HCT116 (cell line): Measurements from ENCODE around the gene TPI1.

ENCODE experiments used
- EGR1 ChIP-seq: IDR thresholded peaks from 2 replicates; pipeline ENCODE4 v1.6.1; 2012; ENCODE audit warnings: low read depth
- EZH2 ChIP-seq: fragments of 200-600 bp; sonication (generic); IDR thresholded peaks from 2 replicates; pipeline ENCODE4 v1.6.1; 2017; ENCODE audit warnings: antibody characterized with exemption, mixed run types
- EZH2phosphoT487 ChIP-seq: fragments of 200-600 bp; IDR thresholded peaks from 2 replicates; pipeline ENCODE4 v1.6.1; 2018; ENCODE audit warnings: antibody characterized with exemption, borderline replicate concordance
- JUND ChIP-seq: IDR thresholded peaks from 2 replicates; pipeline ENCODE4 v1.6.1; 2012
- POLR2A ChIP-seq: IDR thresholded peaks from 2 replicates; pipeline ENCODE4 v1.7.0; 2011; ENCODE audit warnings: borderline replicate concordance; ENCODE audit not compliant: insufficient read depth, insufficient read length; ENCODE audit errors: extremely low read depth
- POLR2AphosphoS5 ChIP-seq: IDR thresholded peaks from 2 replicates; pipeline ENCODE4 v1.6.1; 2011; ENCODE audit warnings: mild to moderate bottlenecking, low read depth, low read length, moderate library complexity
- TCF7L2 ChIP-seq: IDR thresholded peaks from 2 replicates; pipeline ENCODE4 v1.7.0; 2011; ENCODE audit warnings: borderline replicate concordance, inconsistent platforms; ENCODE audit not compliant: insufficient read depth, insufficient read length; ENCODE audit errors: extremely low read depth
- ZBTB33 ChIP-seq: IDR thresholded peaks from 2 replicates; pipeline ENCODE4 v1.6.1; 2011; ENCODE audit warnings: mild to moderate bottlenecking, low read length, moderate library complexity; ENCODE audit not compliant: insufficient replicate concordance; ENCODE audit errors: extremely low read depth
- TF ChIP-seq, protein P1 (sequence below), 3 experiments: fragments of 200-600 bp in 1 of 3; sonication (generic) in 1 of 3; IDR thresholded peaks in 2 of 3; conservative IDR thresholded peaks in 1 of 3; 2 replicates each; pipeline ENCODE4 v1.5.1; 2012 to 2017; ENCODE audit warnings: low read depth in 2 of 3, low read length in 2 of 3, antibody characterized with exemption in 1 of 3, borderline replicate concordance in 1 of 3, control low read depth in 1 of 3, mild to moderate bottlenecking in 1 of 3, mixed read lengths in 1 of 3, mixed run types in 1 of 3, moderate library complexity in 1 of 3; ENCODE audit not compliant: insufficient read depth in 1 of 3
- TF ChIP-seq, protein P2 (sequence below): IDR thresholded peaks from 2 replicates; pipeline ENCODE4 v1.6.1; 2012

- TF ChIP-seq, protein P1, sequence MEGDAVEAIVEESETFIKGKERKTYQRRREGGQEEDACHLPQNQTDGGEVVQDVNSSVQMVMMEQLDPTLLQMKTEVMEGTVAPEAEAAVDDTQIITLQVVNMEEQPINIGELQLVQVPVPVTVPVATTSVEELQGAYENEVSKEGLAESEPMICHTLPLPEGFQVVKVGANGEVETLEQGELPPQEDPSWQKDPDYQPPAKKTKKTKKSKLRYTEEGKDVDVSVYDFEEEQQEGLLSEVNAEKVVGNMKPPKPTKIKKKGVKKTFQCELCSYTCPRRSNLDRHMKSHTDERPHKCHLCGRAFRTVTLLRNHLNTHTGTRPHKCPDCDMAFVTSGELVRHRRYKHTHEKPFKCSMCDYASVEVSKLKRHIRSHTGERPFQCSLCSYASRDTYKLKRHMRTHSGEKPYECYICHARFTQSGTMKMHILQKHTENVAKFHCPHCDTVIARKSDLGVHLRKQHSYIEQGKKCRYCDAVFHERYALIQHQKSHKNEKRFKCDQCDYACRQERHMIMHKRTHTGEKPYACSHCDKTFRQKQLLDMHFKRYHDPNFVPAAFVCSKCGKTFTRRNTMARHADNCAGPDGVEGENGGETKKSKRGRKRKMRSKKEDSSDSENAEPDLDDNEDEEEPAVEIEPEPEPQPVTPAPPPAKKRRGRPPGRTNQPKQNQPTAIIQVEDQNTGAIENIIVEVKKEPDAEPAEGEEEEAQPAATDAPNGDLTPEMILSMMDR (IDR thresholded peaks at IDR 0.05 in 2 of 3, conservative IDR thresholded peaks at IDR 0.05 in 1 of 3; ENCODE audit: borderline replicate concordance in 1 of 3, insufficient read depth in 1 of 3, low read depth in 2 of 3, low read length in 2 of 3): no peak
- TF ChIP-seq, protein P2, sequence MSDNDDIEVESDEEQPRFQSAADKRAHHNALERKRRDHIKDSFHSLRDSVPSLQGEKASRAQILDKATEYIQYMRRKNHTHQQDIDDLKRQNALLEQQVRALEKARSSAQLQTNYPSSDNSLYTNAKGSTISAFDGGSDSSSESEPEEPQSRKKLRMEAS: no peak
- TF ChIP-seq ZBTB33: no peak
- no peak for TF ChIP-seq JUND
- no peak for TF ChIP-seq EZH2phosphoT487
- no peak for TF ChIP-seq POLR2A
- TF ChIP-seq POLR2AphosphoS5: no peak
- no peak for TF ChIP-seq EGR1
- TF ChIP-seq EZH2: no peak
- TF ChIP-seq TCF7L2: no peak
Measured at GRCh38 chr12:6860116-6860515, 7.2 kb upstream of the TPI1 start.
